GM18873 (cell line): ENCODE measurements around the gene FOXI3.

Source experiments
- ATAC-seq: cut with Tn5 transposase; IDR thresholded peaks from one replicate; pipeline ENCODE4 v1.9.1; 2021; ENCODE audit warnings: mild to moderate bottlenecking, moderate library complexity, moderate number of reproducible peaks; ENCODE audit not compliant: unreplicated experiment, low FRiP score

The FOXI3 gene

DNA sequence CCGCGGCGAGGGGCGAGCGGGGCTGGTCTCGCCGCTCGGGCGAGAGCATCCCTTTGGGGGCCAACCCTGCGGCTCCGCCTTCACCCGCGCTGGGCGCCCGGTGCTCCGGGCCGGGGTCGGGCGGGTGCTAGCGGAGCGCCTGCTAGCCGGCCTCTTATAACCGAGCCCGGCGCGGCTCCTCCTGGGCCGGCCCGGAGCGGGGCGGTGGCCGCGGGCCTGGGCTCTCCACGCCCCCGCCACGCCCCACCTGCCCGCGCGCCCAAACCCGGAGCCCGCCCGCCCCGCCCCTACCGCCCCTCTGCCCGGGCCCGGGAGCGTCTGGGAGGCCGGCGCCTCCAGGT lies at the start of gene FOXI3:
FOXI3 (minus strand) TSS at position 129 of the 341 bp plus-strand sequence. CDS start 158 bp downstream, outside the sequence.
- no peak for ATAC-seq

DNA sequence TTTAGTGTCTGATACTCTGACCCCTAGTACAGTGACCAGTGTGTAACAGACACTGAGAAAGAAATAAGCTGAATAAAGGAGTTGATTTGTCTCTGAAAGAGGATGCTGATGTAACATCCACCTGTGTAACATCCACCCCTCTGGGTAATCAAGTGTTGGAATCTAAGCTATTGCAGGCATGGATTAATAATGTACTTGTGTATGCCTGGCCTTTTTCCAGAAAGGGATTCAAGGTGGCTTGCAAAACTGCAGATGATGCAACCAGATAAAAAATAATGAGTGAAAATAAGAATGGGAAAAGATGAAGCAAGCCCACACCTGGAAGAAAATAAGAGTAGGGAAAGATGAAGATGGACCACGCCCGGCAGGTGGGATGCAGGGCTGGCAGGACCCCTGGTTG lies 48.2 kb upstream of the FOXI3 start:
- no peak for ATAC-seq

DNA sequence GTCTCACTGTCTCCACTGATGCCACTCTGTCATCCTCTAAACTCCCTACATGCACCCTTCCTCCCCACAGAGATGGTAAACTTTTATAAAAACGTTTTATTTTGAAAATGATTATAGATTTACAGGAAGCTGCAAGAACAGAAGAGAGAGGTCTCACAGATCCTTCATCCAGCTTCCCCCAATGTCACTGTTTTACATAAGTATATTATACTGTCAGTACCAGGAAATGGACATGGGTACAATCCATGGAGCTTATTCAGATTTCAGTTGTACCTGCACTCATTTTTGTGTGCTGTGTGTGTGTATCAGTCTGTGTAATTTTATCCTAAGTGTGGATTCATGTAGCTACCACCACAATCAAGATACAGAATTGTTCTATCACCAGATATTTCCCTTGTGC lies 46.7 kb upstream of the FOXI3 start:
- no peak for ATAC-seq

DNA sequence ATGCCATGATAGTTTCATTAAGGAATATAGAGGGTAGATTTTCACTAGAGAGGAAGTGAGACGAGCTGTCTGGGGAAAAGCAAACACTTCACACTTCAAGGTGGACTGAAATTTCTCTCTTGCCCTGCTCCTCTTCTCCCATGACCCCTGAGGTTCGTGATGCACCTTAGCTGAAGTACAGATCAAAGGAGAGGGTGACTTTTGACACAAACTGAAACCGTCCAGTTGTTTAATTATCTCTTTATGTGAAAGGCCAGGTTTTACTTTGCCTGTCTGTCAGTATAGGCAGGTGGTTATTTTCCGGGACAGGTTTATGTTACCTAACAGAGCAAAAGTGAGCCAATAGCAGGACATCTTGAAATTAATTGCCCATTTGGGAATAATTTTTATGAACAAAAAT lies 41.0 kb upstream of the FOXI3 start:
- ATAC-seq = no peak

DNA sequence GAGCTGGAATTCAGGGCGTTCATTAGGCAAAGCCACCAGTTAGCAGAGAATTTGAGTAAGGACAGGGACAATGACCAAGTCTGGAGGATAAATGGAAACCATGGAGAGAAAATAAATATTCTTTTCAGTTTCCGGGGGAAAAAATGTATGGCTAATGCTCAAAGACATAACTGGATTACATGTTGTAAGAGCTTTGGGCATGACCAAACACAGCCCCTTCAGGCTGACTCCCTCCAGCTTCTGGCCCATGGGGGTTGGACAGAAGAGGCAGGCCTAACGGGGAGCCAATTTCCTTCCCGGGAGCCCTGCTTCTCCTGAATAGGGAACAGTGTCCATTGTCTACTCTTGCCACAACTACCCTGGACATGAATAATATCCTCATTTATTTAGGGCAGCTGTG lies 39.5 kb upstream of the FOXI3 start:
- no peak for ATAC-seq

DNA sequence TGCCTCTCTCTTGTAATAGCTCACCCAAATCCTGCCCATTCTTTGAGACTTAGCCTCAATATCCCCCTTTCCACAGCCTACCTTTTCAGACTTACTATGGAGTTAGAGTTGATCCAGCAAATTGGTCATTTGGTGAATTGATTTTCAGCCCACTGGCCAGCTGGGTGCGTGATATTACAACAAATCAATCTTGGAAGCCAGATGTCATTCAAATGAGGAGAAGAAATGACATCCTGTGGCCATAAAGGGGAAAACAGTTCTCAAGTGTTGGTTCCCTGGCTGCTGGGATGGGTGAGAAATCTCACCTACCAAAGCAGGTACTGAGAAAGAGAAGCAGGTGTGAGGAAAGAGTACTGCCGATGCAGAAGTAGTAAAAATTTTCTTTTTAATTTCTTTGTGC lies 36.7 kb upstream of the FOXI3 start:
- ATAC-seq = no peak

DNA sequence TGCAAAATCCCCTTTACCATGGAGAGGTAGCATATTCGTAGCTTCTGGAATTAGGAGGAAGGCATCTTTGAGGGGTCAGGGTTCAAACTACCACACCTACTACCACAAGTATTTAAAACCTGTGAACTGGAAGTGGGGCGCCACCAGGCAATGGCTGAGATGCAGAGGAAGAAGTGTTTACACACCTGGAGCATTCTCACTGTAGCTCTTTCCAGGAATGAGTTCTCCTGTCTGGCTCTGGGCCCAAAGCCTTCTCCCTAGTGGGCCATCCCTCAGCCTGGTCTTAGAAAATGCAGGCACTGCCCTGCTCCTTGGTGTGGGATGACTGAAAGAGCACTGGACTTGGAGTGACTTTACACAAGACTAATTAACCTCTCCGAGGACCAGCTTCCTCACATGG lies 30.7 kb upstream of the FOXI3 start:
- no peak for ATAC-seq

DNA sequence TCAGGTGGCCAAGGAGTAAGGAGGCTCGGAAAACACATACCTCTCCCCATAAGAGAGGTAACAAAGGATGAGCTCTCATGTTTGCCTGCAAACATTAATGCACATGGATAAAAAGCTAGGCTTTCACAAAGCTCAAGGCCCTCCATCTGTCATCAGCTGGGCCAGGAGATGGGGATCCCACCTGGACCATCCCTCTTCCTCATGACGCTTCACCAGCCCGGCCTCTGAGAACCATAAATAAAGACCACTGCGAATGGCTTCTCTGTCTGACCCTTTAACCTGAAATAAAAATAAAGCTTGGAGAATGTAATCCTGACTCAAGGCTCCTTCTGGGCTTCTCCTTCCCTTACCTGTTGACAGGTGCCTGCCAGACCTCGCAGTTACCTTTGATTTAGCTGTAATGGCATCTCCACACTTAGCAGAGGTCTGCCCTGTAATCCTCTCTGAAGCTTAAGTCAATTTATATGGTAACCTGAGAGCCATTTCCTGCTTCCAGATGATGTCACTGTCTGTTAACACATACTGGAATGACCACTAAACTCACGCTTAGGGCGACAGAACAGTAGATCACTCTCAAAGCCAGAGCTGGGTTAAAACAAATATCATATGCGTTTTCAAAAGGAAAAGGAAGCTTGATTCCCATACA lies 29.3 kb upstream of the FOXI3 start:
- ATAC-seq = no peak

DNA sequence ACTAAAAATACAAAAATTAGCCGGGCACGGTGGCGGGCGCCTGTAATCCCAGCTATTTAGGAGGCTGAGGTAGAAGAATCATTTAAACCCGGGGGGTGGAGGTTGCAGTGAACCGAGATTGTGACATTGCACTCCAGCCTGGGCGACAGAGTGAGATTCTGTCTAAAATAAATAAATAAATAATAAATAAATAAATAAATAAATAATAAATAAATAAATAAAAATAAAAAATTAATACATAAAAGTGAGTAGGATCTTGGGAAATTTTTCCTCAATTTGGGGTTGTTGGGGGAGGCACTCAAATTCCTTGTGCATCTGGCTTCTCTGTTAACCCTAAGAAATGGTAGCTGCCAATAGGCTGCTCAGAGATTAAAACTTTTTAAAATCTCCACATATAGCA lies 20.3 kb upstream of the FOXI3 start:
- ATAC-seq = no peak

DNA sequence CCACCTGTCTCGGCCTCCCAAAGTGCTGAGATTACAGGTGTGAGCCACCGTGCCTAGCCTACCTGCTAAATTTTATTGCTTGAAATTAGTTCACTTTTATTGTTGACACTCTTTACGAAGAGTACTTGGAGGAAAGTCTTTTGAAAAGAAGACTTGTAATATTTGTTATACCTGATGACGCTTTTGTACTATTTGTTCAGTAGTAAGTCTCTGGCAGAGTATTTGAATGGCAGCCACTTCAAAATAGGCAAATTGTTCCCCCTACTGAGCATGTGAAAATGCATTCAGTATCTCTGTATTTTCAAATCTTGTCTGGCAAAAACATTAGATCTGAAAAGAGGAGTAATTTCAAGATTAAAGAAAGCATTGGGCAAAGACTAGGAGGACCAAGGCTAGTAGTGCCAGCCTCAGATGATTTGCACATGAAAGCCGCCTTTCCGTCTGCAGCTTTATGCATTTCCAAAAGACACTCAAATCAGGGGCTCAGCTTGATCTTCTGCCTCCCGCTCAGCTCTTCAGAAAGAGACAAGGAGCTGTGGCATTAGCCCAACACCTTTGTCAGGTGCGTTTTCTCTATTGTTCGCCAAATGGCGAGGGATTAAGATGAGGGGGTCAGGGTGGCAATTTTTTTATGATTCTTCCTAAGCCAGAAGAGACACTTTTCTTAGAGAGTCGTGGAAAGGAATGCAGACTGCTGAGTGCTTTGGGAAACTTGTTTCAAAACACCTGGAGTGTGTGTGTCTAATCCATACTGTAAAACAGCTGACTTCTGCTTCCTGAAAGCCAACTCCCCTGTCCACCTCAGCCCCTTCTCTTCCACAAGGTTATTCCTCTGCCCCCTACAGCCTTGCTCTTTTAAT lies 18.8 kb upstream of the FOXI3 start:
- ATAC-seq = no peak

DNA sequence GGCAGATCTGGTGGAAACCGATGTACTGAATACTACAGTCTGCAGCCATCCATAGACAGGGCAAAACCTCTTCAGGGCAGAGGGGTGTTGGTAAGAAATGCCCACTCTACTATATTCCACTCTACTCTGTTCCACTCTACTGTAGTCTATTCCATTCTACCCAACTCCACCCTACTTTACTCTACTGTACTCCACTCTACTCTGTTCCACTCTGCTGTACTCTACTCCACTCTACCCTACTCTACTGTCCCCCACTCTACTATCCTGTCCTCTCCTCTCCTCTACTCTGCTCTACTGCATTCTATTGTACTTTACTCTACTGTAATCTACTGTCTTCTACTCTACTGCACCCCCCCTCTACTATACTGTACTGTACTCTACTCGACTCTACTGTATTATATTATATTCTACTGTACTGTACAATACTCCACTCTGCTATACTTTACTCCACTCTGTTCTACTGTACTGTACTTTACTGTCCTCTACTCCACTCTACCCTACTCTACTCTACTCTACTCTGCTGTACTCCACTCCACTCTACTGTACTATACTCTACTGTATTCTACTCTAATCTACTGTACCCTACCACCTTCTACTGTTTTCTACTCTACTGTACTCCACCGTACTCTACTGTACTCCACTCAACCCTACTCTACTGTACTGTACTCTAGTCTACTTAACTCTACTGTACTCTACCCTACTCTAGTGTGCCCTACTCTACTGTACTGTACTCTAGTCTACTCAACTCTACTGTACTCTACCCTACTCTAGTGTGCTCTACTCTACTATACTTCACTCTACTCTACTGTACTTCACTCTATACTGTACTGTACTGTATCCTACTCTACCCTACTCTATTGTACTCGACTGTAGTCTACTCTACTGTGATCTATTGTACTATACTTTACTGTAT lies 17.0 kb upstream of the FOXI3 start:
- no peak for ATAC-seq

DNA sequence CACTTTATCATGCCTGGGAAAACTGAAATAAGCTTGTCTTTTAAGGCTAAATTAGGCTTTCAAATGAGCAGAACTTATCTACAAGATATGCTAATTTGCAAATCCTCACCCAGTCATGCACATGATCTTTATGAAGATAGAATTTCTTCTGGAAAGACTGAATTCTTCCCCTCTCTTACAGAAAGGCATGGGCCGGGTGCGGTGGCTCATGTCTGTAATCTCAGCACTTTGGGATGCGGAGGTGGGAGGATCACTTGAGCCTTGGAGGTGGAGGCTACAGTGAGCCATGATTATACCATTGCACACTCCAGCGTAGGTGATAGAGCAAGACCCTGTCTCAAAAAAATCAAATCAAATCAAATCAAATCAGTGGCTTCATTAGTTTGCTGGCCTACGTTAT lies 11.7 kb upstream of the FOXI3 start:
- ATAC-seq = no peak

DNA sequence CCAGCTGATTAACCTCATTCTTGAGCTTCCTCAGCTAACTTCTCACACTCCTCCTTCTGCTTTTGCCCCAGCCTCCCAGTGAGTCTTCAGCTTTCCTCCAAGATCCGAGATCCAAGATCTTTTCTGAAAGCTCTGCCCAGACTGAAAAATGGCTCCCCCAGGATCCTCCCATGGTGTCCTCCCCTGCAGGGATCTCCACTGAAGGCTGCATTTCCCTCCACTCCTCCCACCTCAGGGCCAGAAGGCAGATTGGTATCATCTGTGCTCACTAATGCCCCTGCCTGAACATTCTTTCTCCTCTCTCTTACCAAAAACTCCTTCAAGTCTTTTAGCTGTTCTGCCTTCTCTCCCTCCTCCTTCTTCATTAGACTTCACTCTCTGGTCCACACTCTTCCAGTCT lies 6.1 kb upstream of the FOXI3 start:
- no peak for ATAC-seq

DNA sequence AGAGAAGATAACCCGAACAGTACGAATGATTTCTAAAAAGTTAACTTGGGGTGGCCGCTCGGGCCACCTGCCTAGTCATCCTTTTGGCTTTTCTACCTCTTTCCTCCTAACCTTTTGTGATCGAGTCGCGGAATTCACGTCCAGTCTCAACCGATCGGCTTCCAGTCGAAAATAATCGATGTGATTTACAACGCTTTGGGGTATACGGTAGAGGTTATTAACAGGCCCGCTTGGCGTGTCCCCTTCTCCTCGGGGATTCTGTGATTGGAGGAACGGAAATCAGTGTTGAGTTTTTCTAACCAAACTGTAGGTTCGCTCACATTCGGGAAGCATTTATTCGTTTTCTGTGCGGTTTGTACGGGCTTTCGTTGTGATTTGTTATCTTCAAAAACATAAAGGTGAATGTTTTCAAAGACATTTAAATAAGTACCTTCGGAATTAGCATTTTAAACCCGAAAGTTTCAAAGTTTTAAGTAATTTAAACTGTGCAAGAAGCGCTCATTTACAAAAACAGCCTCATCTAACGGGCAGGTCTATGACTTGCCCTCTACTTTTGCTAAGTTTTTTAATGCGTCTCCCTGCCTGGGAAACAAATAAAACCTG lies 588 bp upstream of the FOXI3 start:
- ATAC-seq = no peak

DNA sequence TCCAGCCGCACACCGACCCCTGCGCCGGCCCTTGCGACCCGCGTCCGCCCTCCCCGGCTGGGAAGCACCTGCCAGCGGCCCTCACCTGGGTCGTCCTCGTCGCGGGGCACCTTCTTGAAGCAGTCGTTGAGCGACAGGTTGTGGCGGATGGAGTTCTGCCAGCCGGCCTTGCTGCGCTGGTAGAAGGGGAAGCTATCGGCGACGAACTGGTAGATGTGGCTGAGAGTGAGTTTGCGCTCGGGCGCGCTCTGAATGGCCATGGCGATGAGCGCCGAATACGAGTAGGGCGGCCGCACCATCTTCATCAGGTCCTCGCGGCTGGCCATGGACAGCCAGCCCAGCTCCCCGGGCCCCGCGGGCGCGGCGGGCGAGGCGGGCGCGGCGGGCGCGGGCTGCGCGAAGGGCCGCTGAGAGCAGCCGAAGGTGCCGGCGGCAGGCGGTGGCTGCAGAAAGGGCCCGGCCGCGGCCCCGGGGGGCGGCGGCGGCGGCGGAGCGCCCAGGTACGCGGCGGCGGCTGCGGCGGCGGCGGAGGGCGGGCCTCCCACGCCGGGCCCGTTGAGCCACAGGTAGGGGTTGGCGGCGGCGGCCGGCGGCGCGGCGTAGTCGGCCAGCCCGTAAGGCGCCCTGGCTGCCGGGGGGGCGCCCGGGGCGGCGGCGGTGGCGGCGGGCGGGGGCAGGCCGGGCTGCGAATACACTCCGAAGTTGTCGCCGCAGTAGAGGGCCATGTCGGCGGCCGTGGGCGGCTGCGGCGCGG lies 505 bp downstream of the FOXI3 start:
- no peak for ATAC-seq

DNA sequence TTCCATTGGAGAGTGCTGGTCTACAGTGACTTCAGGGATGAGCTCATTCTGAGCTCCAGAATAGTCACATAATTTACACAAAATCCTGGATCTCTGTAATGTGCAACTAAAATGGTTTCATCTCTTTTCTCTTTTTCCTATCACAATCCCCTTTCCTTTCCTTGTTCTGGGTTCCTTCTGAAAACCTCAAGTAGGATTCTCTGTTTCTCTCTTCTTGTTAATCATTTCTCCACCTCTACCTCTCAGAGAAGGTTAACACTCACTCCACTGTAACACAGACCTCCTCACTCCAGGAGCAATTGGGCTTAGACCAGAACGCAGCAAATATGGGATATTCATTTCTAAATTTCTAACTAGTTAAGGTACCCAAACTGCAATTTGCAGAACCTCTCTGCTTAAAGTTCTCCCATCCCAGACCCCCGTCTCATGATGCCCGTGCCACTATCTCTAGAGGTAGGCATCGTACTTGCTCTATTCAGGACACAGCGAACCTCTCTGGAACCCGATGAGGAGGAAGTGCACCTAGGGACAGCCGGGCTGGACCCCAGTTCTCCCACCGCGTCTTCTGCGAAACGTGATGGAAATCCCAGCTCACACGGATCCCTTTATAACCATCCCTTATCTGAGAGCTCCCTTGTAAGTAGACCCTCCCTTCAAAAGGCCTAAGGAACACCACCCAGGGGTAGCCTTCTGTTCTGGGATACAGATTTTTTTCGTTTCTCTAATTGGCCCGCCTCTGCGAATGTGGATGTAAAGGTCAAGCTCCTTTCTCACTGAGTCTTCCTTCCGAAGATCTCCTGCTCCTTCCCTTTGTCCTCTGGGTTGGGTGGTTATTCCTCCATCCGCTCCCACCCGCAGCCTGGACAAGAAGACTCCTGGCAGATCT lies 1.3 kb downstream of the FOXI3 start:
- no peak for ATAC-seq

DNA sequence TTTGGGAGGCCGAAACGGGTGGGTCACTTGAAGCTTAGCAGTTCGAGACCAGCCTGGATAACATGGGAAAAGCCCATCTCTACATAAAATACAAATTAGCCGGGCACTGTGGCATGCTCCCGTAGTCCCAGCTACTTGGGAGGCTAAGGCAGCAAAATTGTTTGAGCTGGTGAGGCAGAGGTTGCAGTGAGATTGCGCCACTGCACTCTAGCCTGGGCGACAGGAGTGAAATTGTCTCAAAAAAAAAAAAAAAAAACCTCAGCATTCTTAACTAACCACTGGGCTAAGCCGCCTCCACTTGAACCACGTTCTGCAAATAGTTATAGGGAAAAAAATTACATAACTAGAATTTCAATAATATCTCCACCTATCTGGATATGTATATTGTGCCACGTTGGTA lies 2.3 kb downstream of the FOXI3 start:
- ATAC-seq = no peak

DNA sequence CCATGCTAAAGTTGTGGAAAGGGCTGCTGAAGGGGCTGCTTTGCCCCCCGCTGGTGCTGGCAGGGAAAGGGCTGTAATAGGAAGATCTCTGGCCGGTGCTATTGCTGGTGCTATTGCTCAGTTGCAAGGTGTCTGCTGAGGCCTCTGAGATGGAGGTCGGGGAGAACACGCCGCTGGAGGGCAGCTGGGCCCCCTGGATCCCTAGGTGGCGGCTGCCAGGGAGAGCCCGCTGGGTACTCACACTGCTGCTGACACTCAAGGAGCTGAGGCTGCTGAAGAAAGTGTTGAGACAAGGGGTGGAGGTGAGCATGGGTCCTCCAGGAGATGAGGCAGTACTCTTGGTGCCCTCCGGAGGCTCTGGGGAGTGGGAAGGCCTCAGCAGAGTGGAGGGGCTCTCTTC lies 4.2 kb downstream of the FOXI3 start:
- ATAC-seq = no peak

DNA sequence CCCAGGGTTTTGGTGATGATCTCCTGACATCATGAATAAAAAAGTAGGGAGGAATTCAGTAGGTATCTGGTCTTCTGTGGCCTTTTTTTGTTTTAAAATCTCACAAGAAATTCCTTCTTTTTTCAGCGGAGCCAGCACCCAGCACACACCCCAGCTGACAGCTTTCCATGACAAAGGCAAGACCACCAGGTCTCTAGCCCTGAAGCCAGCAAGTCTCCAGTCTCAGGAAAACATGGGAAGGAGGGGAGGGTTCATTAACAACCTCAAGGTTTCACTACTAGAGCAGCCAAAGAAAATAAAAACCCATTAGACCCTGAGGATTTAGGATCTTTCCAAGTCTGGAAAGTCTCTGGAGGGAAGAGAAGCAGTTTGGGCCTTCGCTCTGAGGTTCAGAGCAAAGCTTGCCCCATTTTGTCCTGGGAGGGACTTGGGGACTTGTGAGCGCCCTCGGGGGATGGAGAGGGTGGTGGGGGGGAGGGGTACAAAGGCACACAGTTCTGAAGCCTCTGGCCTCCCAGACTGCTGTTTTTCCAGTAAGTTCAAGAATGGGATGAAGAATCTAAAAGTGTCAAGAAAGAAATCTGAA lies 9.0 kb downstream of the FOXI3 start:
- ATAC-seq = no peak
